GM20000 (cell line): ENCODE data around the gene ARHGAP22.
A peak's percentile ranks its signal among the peaks of the same experiment; 100 is the strongest.

ENCODE experiments used
- DNase-seq: peaks from one replicate; pipeline ENCODE4 v3.0.0; 2012; ENCODE audit warnings: low spot score
- CTCF ChIP-seq: IDR thresholded peaks from 2 replicates; pipeline ENCODE4 v1.5.1; 2012; ENCODE audit warnings: mild to moderate bottlenecking, control low read depth; ENCODE audit errors: extremely low read depth, missing control alignments

The ARHGAP22 gene

GRCh38 chr10:48614481-48615390 is 9.9 kb upstream of the ARHGAP22 start:
- TF ChIP-seq CTCF, result peak; percentile 32
- DNase-seq, result no peak

GRCh38 chr10:48613016-48613415 is 8.1 kb upstream of the ARHGAP22 start:
- no peak for DNase-seq
- no peak for TF ChIP-seq CTCF

- no peak for DNase-seq
- TF ChIP-seq CTCF, result no peak
Observed at GRCh38 chr10:48612236-48612943, 7.5 kb upstream of the ARHGAP22 start.

GRCh38 chr10:48611133-48611532 is 6.3 kb upstream of the ARHGAP22 start:
- no peak for TF ChIP-seq CTCF
- no peak for DNase-seq

GRCh38 chr10:48610585-48611093 is 5.8 kb upstream of the ARHGAP22 start:
- TF ChIP-seq CTCF, result no peak

GRCh38 chr10:48609899-48610584 is 5.2 kb upstream of the ARHGAP22 start:
- DNase-seq, result no peak
- TF ChIP-seq CTCF, result no peak

More at GRCh38 chr10:48610585-48611093, 5.8 kb upstream of the ARHGAP22 start:
- DNase-seq, result no peak

- no peak for DNase-seq
- no peak for TF ChIP-seq CTCF
Observed at GRCh38 chr10:48609441-48609840, 4.6 kb upstream of the ARHGAP22 start.
